Activated CD4-positive, alpha-beta T cell treated with anti-CD3 and anti-CD28 coated beads, Interleukin-10, Interleukin-2, amounts not matched to agents 100 ng/mL and 50 ng/mL, durations not matched to agents 16 hours and 8 hours (primary cell): ENCODE results near the gene PDZD4.

Experiments used
- DNase-seq: peaks from one replicate; pipeline ENCODE4 v3.0.0-alpha.2; 2020

Gene PDZD4

GRCh38 chrX:153781428-153782047 lies 48.8 kb downstream of the PDZD4 start:
- no peak for DNase-seq

- no peak for DNase-seq
Observed at GRCh38 chrX:153780678-153781427, 49.5 kb downstream of the PDZD4 start, which contains the start of gene SRPK3. SRPK3 (plus strand) TSS chrX:153781041; CDS start chrX:153781087, 46 bp downstream.

- DNase-seq: no peak
Observed at GRCh38 chrX:153779891-153780677, 50.3 kb downstream of the PDZD4 start.

- peak; percentile 28 for DNase-seq
Observed at GRCh38 chrX:153778684-153779101, 51.7 kb downstream of the PDZD4 start.

- DNase-seq: no peak
Observed at GRCh38 chrX:153778181-153778580, 52.2 kb downstream of the PDZD4 start.

- no peak for DNase-seq
Observed at GRCh38 chrX:153777261-153778090, 52.9 kb downstream of the PDZD4 start.

GRCh38 chrX:153776611-153777045 lies 53.7 kb downstream of the PDZD4 start:
- DNase-seq: no peak

GRCh38 chrX:153776120-153776599 lies 54.2 kb downstream of the PDZD4 start:
- no peak for DNase-seq

GRCh38 chrX:153775293-153776119 lies 54.8 kb downstream of the PDZD4 start:
- DNase-seq: no peak

GRCh38 chrX:153774576-153775292 lies 55.6 kb downstream of the PDZD4 start:
- no peak for DNase-seq

GRCh38 chrX:153773741-153774575 lies 56.4 kb downstream of the PDZD4 start:
- no peak for DNase-seq

- no peak for DNase-seq
Observed at GRCh38 chrX:153773218-153773611, 57.1 kb downstream of the PDZD4 start.

- no peak for DNase-seq
Observed at GRCh38 chrX:153772316-153773217, 57.8 kb downstream of the PDZD4 start.

- no peak for DNase-seq
Observed at GRCh38 chrX:153771415-153772315, 58.7 kb downstream of the PDZD4 start.

- no peak for DNase-seq
Observed at GRCh38 chrX:153770601-153771414, 59.5 kb downstream of the PDZD4 start.

- DNase-seq: no peak
Observed at GRCh38 chrX:153769865-153770600, 60.3 kb downstream of the PDZD4 start.
